Esophagus squamous epithelium (tissue), 5 donors: ENCODE data around the gene PLEKHA7. TPM values are rescaled to one million over a fixed set of nuclear protein-coding genes. Genes with fewer than 3 reads are reported as not detected.

Source experiments
- DNase-seq: peaks from one replicate; lab custom pipeline; 2025; lab: John Stamatoyannopoulos, UW
- H3K27ac ChIP-seq, 4 donors: fragments of 200-600 bp; sonication (generic); one replicate each; pipeline ENCODE4 v1.5.1; 2016 to 2019; ENCODE audit warnings: mild to moderate bottlenecking in 1 of 4
- H3K27me3 ChIP-seq, 4 donors: fragments of 200-600 bp; sonication (generic); 1 replicate in 3 of 4; 2 replicates in 1 of 4; pipeline versions ENCODE4 v1.5.1 to v1.6.0; 2017 to 2021; ENCODE audit warnings: antibody characterized with exemption in 1 of 4
- H3K36me3 ChIP-seq, 3 donors: fragments of 200-600 bp; sonication (generic); one replicate each; pipeline ENCODE4 v1.5.1; 2016 to 2019
- H3K4me1 ChIP-seq, 3 donors: fragments of 200-600 bp; sonication (generic); one replicate each; pipeline ENCODE4 v1.5.1; 2017 to 2019
- H3K4me3 ChIP-seq, 4 donors: fragments of 200-600 bp; sonication (generic); 1 replicate in 3 of 4; 2 replicates in 1 of 4; pipeline ENCODE4 v1.5.1; 2016 to 2019; ENCODE audit warnings: mild to moderate bottlenecking in 2 of 4, moderate library complexity in 1 of 4
- H3K9me3 ChIP-seq, 3 donors: fragments of 200-600 bp; sonication (generic); one replicate each; pipeline ENCODE4 v1.5.1; 2016 to 2019
- CTCF ChIP-seq, 6 experiments: fragments of 450-650 bp in 4 of 6; fragments of 200-600 bp in 2 of 6; sonication (generic) in 2 of 6; IDR thresholded peaks; one replicate each; pipeline ENCODE4 v1.5.1; 2016 to 2019; ENCODE audit warnings: antibody characterized with exemption in 6 of 6, mild to moderate bottlenecking in 4 of 6, moderate library complexity in 4 of 6
- POLR2A ChIP-seq, 4 donors: fragments of 450-650 bp; IDR thresholded peaks; one replicate each; pipeline ENCODE4 v1.6.1; 2017; ENCODE audit warnings: antibody characterized with exemption in 4 of 4, mild to moderate bottlenecking in 4 of 4, moderate library complexity in 3 of 4
- WGBS, 2 donors: methylation state at CpG; one replicate each; pipeline ENCODE4 v1.1.5; 2018; 5-methylcytosine and 5-hydroxymethylcytosine counted together
- intact Hi-C: fragments of 100-400 bp; cut with DNase I; formaldehyde crosslinking; loops from one replicate; pipeline ENCODE4 v1.15.0; 2022
- total RNA-seq, 4 donors: library from RNA; depleted of rRNA; stranded (reverse); fragments of >200 nt; gene quantifications; one replicate each; pipeline ENCODE4 v1.1.0, GENCODE V29; 2016
- donor health status: DM: yes; HTN: yes; CAD: no.

Gene PLEKHA7
- total RNA-seq, 4 donors from 2014 or later, result 49.8 to 129 (median 59.3) TPM

- intact Hi-C loops, result no loop called here
Measured at GRCh38 chr11:16984229-16984628, 30.0 kb downstream of the PLEKHA7 start.

GRCh38 chr11:16982809-16983208 lies 31.4 kb downstream of the PLEKHA7 start:
- TF ChIP-seq CTCF (IDR thresholded peaks at IDR 0.05) (no peak), POLR2A (IDR thresholded peaks at IDR 0.05) (no peak)
- H3K4me1 ChIP-seq, result peaks cover 10 to 83% (median 17%) of the 10 kb centered on the region in 3 donors
- 94 to 100% methylated on average over 1 of the region's 1 CpG for WGBS, 2 donors

More at GRCh38 chr11:16984229-16984628, 30.0 kb downstream of the PLEKHA7 start:
- DNase-seq, result no peak
- Histone ChIP-seq H3K4me3 (no peak overlapping the region), H3K27me3 (no peaks in the 10 kb centered on the region), H3K36me3 (no peaks in the 10 kb centered on the region), H3K4me1 (peaks cover 10 to 86% (median 22%) of the 10 kb centered on the region in 3 donors), H3K9me3 (no peaks in the 10 kb centered on the region), H3K27ac (peak overlapping the region in 3 of 4 donors; percentile 5 to 78 (median 28))
- WGBS, 2 donors, result 74 to 84% methylated on average over 2 of the region's 2 CpGs
- TF ChIP-seq POLR2A (IDR thresholded peaks at IDR 0.05) (no peak), CTCF (IDR thresholded peaks at IDR 0.05) (no peak)

GRCh38 chr11:16982256-16982671 lies 31.9 kb downstream of the PLEKHA7 start:
- intact Hi-C loops, result no loop called here
- no peak for DNase-seq
- Histone ChIP-seq H3K36me3 (no peaks in the 10 kb centered on the region), H3K27ac (peak overlapping the region; percentile 25 to 78 (median 50)), H3K4me1 (peaks cover 10 to 83% (median 15%) of the 10 kb centered on the region in 3 donors), H3K4me3 (no peak overlapping the region), H3K9me3 (no peaks in the 10 kb centered on the region), H3K27me3 (no peaks in the 10 kb centered on the region)
- TF ChIP-seq CTCF (IDR thresholded peaks at IDR 0.05) (no peak), POLR2A (IDR thresholded peaks at IDR 0.05) (no peak)
- WGBS, 2 donors, result 75 to 77% methylated on average over 4 of the region's 5 CpGs

More at GRCh38 chr11:16982809-16983208, 31.4 kb downstream of the PLEKHA7 start:
- Histone ChIP-seq H3K27ac (peak overlapping the region; percentile 25 to 78 (median 50)), H3K9me3 (no peaks in the 10 kb centered on the region), H3K36me3 (no peaks in the 10 kb centered on the region), H3K27me3 (no peaks in the 10 kb centered on the region), H3K4me3 (no peak overlapping the region)
- DNase-seq, result no peak
- intact Hi-C loops, result no loop called here

- Histone ChIP-seq H3K4me3 (no peak overlapping the region), H3K9me3 (no peaks in the 10 kb centered on the region), H3K36me3 (no peaks in the 10 kb centered on the region), H3K27ac (peak overlapping the region in 3 of 4 donors; percentile 41 to 78 (median 59)), H3K4me1 (peaks cover 6 to 79% (median 10%) of the 10 kb centered on the region in 3 donors), H3K27me3 (no peaks in the 10 kb centered on the region)
- 74 to 77% methylated on average over 7 to 9 of the region's 9 CpGs for WGBS, 2 donors
- TF ChIP-seq CTCF (IDR thresholded peaks at IDR 0.05) (no peak), POLR2A (IDR thresholded peaks at IDR 0.05) (no peak)
- no peak for DNase-seq
- intact Hi-C loops, result no loop called here
Measured at GRCh38 chr11:16981651-16982194, 32.5 kb downstream of the PLEKHA7 start.

GRCh38 chr11:16979703-16980622 lies 34.3 kb downstream of the PLEKHA7 start:
- H3K27me3 ChIP-seq, result no peaks in the 10 kb centered on the region
- no peak overlapping the region for H3K4me3 ChIP-seq
- DNase-seq, result no peak
- peaks cover 0 to 63% (median 4%) of the 10 kb centered on the region in 3 donors for H3K4me1 ChIP-seq
- WGBS, 2 donors, result 79 to 85% methylated on average over 8 of the region's 8 CpGs
- intact Hi-C loops, result no loop called here
- no peak overlapping the region for H3K27ac ChIP-seq
- no peak for TF ChIP-seq CTCF (IDR thresholded peaks at IDR 0.05)
- no peak for TF ChIP-seq POLR2A (IDR thresholded peaks at IDR 0.05)
- no peaks in the 10 kb centered on the region for H3K36me3 ChIP-seq
- H3K9me3 ChIP-seq, result no peaks in the 10 kb centered on the region
